Fibroblast of mammary gland (primary cell): Measurements from ENCODE around the gene SLC25A25.

ENCODE experiments used
- DNase-seq: peaks from one replicate; pipeline ENCODE4 v3.0.0-alpha.2; 2010; ENCODE audit warnings: low read depth
- H3K4me3 ChIP-seq: 2 replicates; pipeline ENCODE4 v1.5.1; 2011; ENCODE audit warnings: low read depth, mild to moderate bottlenecking, low read length, moderate library complexity; ENCODE audit not compliant: control insufficient read depth
- CTCF ChIP-seq: conservative IDR thresholded peaks from 2 replicates; pipeline ENCODE4 v1.5.1; 2011; ENCODE audit warnings: low read depth, low read length, inconsistent platforms; ENCODE audit not compliant: control insufficient read depth, insufficient read depth

SLC25A25 gene

GRCh38 chr9:128085943-128086342, 17.9 kb downstream of the SLC25A25 start:
- H3K4me3 ChIP-seq, result no peak overlapping the region
- DNase-seq, result no peak

GRCh38 chr9:128087262-128087661, 19.2 kb downstream of the SLC25A25 start:
- no peak overlapping the region for H3K4me3 ChIP-seq
- no peak for TF ChIP-seq CTCF
- DNase-seq, result no peak

More at GRCh38 chr9:128085943-128086342, 17.9 kb downstream of the SLC25A25 start:
- TF ChIP-seq CTCF, result no peak

- no peak overlapping the region for H3K4me3 ChIP-seq
- DNase-seq, result no peak
- no peak for TF ChIP-seq CTCF
These were observed 20.4 kb downstream of the SLC25A25 start for GRCh38 chr9:128088253-128088945.

- no peak overlapping the region for H3K4me3 ChIP-seq
- no peak for TF ChIP-seq CTCF
- no peak for DNase-seq
These were observed 21.3 kb downstream of the SLC25A25 start for GRCh38 chr9:128089299-128089698.

GRCh38 chr9:128091144-128091543, 23.1 kb downstream of the SLC25A25 start:
- DNase-seq, result peak; percentile 92
- H3K4me3 ChIP-seq, result peak overlapping the region; percentile 55
- TF ChIP-seq CTCF, result no peak

- H3K4me3 ChIP-seq, result peak overlapping the region; percentile 55
- no peak for TF ChIP-seq CTCF
- no peak for DNase-seq
These were observed 23.5 kb downstream of the SLC25A25 start for GRCh38 chr9:128091571-128091970.
